Epidermal melanocyte (primary cell): ENCODE measurements around the gene HIPK2.

ENCODE experiments used
- DNase-seq: peaks from one replicate; pipeline ENCODE4 v3.0.0; 2011; ENCODE audit warnings: low spot score; ENCODE audit not compliant: insufficient read length

Gene HIPK2

DNA sequence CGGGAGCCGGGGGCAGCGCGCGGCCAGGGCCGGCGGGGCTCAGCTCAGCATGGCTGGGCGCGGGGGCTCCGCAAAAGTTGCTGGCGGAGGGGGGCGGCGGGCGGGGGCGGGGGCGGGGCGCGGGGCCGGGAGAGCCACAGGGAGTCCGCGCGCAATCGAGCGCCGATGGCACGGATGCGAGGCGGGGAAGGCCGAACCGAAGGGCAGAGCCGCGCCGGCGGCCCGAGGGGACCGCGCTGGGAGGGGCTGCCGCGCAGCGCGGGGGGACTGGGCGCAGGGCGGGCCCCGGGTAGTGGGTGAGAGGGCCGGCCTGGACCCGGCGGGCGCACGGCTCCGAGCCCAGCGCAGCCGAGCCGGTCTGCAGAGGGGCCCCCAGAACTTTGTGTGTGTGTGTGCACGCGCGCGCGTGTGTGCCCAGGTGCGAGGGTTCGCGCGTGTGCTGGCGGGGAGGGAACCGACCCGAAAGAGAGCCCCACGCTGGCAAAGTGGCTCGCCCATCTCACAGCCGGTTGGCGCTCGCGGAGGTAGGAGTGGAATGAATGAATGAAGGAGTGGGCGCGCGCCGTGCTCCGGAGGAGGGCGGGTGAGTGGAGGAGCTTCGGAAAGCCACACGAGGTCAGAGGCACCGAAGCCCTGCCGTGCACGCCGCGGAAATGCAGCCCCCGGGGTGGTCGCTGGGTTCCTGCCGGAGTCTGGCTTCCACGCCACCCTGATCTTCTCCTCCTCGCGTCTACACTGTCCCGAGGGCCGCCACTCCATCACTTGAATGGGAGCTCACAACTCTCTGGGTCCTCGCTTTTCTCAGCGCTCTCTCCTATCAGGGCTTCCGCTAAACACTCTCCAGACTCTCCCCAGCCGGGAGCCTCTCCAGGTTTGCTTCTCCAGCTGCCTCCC is at the start of gene HIPK2:
Gene HIPK2, minus strand, starts transcription at position 51 of the 894 bp plus-strand sequence. CDS start 375 bp downstream, outside the sequence.
- DNase-seq: peak; percentile 68

DNA sequence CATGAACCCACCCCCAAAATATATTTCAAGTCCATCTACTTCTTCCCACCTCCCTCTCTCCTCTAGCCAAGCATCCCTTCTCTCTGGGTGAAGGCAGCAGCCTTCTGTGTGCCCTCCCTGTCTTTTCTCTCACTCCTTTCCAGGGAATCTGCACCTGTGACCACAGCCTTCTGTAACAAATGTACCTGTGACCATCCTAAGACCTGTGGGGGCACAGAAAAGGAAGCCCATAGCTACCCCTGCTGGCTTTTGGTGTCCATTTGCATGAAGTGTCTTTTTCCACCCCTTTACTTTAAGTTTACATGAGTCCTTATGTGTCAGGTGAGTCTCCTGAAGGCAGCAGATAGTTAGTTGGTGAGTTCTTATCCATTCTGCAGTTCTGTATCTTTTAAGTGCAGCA is 49.2 kb upstream of the HIPK2 start:
- no peak for DNase-seq

DNA sequence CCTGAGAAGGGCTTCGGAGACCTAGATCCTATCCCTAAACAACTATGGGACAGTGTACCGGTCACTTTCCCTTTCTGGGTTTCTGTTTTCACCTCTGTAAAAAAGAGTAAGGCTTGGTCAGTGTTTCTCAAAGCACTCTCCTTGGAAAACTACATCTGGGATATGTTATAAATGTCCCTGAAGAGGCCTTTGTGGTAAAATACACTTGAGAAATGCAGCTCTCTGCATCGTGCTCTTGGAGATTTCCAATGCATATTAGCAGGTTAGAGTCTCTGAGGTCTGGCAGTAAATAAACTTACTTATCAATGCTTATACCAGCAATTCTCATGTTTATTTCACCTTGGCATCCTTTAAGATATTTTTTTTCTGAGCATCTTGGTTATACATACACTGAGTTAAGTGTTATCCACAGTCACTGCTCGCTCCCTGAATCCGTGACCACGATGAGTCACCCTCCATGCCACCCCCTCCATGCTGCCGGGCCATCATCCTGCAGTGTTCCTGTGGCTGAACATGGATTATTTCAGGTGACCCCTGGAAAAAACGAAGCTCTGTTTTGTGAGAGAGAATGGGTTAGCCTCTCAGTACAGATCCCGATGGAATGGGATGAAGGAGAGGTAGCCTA is 48.0 kb upstream of the HIPK2 start:
- DNase-seq: no peak

DNA sequence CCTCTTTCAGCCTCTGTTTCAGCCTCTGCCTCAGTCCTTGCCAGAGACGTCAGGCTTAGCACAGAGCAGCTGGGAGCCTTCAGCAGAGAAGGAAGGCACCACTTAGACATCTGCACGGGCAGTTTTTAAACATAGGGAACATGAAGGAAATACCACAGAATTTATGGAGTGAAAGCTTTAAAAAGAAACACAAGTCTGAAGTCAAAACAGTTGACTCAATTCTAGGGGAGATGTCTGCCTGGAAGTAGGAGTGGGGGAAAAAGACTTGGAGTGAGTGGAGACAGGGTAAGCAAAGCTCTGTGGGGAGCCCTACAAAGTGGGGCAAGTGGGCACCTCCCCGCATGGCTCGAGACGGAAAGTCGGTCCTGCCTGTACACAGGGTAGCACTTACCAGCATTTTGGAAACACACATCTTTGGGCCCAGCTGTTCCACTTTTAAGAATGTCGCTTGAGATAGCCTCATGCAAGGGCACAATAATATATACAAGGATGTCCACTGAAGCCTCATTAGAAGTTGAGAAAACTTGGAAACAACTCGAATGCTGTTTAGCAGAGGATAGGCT is 46.2 kb upstream of the HIPK2 start:
- no peak for DNase-seq

DNA sequence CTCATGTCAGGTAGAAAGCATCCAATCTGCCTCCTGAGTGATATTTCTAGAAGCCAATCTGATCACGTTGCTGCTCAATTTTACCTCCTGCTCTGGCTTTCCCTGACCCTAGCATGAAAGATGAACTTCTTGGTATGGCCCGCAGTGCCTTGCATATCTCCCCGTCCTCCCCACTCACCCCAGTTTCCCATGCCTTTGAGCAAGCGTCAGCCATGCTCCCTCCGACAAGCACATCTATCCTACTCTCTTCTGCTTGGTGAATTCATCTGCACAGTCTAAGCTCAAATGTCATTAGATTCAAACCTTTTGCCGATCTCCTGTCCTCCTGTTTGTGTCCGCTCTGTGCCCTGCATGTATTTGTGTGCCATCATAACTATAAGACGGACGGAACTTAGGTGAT is 45.1 kb upstream of the HIPK2 start:
- no peak for DNase-seq

DNA sequence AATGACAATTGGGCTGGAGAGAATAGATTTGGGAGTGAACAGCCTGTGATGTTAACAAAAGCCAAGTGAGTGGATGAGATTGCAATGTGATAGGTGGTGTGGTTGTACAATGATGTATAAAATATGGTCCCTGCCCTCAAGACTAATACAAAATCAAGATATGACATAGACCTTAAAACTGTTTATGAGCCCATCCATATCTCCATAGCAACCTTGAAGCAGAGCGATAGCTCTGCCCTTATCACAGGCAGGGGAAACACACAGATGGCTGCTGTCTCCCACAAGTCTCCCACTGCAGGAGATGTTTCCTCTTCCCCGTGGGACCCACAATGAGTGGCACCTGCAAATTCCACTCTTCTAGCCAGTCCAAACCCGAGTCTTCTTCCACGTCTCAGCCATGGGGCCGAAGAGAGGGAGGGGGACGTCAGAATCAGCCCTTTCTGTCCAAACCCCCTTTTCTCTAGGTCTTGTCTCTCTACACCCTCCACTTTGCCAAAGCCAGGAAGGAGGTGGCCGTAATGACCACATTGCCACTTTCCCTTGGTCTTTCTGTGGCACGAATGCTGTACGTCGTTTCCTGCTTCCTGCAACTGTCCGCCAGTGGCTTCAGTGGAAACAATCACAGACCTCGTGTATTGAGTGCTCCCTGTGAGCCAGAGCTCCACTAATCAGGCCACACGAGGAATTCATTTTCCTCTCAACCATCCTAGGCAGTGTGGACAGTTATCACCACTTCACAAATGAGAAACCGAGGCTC is 43.7 kb upstream of the HIPK2 start:
- DNase-seq: no peak

DNA sequence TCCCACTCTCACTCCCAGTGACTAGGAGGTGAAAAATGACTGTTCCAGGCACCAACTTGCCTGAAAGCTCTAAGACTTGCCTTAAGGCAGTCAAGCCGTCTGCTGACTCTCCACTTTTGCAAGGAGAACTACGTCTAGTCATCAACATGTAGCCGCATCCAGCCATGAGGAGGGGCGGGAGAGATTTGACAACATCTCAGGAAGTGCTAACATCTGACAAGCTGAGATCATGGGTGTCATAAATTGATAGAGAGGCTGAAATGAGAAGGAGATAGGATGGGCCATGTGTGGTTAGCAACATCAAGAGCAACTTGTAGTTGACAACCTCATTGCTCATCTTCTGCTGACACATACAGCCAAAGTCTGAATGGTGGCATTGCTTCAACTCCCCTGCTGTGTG is 42.3 kb upstream of the HIPK2 start:
- DNase-seq: no peak

DNA sequence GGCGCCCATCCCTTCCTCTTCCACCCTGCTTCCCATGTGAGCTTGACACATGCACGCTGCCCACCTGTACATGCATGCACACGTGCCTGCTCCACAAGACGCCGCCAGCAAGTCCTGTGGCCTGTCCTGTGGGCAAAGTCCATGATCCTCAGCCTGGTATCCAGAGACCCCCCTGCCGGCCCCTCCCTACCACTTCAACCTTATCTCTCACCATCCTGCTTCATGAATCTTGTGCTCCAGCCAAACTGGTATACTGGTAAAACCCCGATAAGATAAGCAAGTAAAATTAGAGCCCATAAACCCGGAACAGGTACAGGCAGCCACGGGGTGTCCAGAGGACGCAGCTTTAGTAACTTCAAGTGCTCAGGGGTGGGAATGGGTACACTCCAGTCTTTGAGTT is 39.5 kb upstream of the HIPK2 start:
- DNase-seq: no peak

DNA sequence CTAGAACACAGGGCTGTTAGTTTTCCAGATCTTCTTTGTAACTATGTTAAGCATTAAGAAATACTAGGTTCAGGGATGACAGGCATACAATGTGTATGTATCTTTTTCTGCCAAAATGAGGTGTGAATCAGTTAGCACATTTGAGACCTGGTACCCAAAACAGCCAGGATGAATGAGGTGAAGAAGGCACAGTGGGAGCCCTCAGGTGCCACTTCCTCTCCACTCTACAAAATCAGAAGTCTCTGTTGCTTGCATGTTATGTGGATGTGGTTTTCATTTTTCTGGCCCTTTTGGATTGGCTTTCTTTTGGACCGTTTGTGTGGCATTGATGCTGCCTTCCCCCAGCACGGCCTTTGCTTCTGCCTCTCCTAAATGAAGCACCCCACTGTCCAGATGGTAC is 35.9 kb upstream of the HIPK2 start:
- DNase-seq: no peak

DNA sequence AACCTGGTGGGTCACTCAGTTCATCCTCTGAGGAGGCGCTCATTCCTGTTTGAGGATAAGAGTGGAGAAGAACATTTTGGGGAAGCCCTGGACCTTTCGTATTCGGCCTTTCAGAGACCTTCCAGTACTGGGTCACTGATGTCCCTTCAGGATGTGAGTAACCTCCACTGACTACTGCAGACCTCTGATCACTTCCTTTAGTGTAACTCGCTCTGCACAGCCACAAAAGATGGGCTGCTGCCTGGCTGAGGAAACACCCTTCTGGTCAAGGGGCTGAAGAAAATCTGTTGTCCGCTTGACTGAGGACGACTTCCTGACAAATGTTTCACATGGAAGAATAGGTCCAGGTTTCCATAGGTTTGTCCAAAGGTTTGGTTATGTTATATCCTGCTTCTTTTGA is 35.4 kb upstream of the HIPK2 start:
- no peak for DNase-seq

DNA sequence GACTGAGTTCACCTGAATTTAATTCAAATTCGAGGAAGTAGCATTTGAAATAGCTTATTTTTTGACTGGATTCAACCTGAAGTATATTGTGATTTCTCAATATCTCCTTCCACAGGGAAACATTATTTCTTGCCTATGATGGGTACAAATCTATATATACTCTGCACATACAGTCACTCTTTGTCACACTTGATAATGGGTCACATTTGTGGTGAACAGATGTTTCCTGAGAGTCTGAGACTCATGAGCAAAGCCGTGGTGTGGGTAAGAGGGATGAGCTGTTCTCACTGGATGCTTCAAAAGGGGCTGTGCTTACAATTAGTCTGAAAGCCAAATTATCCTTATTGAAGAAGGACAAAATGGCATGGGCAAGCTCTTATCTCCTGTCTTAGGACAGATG is 33.3 kb upstream of the HIPK2 start:
- DNase-seq: no peak

DNA sequence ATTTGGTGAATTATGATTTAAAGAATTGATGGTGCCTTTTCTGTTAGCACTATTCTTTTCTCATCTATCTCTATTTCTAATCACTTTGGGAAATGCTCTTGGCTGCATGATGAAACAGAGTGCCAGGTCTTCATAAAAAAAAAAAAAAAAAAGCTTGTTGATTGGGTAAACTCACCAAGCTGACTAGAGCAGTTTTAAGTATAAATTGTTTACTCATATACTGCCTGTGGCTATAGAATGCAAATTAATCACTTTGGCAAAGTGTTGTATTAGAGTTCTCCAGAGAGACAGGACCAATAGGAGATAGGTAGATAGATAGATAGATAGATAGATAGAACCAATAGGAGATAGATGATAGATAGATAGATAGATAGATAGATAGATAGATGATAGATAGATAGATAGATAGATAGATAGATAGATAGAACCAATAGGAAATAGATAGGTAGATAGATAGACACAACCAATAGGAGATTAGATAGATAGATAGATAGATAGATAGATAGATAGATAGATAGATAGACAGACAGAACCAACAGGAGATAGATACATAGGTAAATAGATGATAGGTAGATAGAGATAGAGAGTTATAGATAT is 31.1 kb upstream of the HIPK2 start:
- DNase-seq: no peak

DNA sequence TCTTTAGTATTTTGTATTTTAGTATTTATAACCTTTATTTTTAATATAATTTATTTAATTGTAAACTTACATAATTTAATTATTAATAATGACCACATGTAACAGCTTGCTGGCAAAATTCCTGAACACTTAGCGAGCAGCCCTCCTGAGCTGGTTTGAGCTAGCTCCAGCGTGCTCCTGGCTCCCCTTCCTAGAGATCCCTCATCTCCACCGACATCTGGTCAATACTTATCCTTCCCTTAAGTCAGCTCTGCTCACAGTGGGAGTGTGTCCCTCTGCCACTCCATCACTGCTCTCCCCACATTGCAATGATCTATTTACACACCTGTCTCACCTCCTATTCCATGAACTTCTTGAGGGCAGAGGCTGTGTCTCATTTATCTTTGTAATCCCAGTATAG is 30.6 kb upstream of the HIPK2 start:
- DNase-seq: no peak

DNA sequence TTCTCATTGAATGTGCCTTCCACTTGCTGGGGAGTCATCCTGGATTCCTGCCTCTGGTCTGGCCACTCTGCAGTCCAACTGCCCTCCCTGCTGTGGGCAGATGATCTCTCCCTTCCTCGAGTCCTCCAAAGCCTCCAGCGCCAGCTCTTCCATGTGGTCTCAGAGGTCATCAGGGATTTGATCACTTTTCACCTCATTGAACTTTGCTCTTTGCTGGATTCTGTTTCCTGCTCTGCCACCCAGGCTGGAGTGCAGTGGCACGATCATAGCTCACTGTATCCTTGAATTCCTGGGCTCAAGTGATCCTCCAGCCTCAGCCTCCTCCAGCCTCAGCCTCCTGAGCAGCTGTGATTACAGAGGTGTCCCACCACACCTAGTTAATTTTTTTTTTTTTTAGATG is 29.2 kb upstream of the HIPK2 start:
- DNase-seq: no peak

DNA sequence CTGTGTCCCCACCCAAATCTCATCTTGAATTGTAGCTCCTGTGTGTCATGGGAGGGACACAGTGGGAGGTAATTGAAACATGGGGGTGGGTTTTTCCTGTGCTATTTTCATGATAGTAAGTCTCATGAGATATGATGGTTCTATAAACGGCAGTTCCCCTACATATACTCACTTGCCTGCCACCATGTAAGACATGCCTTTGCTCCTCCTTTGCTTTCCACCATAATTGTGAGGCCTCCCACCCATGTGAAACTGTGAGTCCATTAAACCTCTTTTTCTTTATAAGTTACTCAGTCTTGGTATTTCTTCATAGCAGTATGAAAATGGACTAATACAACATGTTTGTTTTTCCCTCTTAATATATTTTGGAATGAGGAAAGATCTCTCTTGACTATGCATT is 26.8 kb upstream of the HIPK2 start:
- DNase-seq: no peak

DNA sequence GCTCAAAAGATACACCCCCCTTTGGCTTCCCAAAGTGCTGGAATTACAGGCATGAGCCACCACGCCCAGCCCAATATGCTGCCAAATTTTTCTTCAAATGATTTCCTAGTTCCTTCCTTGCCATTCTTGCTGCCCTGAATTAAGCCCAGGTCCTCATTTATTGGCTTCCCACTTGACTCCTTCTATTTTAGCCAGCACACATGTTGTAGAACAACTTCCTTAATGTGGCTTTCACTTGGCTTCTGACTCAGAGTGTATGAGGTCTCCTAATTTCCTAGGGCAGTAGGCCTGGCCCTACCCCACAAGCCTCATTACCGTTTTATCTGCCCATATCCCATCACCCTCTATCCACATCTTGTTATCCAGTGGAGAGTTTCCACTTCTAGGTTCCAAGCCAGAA is 21.8 kb upstream of the HIPK2 start:
- no peak for DNase-seq

DNA sequence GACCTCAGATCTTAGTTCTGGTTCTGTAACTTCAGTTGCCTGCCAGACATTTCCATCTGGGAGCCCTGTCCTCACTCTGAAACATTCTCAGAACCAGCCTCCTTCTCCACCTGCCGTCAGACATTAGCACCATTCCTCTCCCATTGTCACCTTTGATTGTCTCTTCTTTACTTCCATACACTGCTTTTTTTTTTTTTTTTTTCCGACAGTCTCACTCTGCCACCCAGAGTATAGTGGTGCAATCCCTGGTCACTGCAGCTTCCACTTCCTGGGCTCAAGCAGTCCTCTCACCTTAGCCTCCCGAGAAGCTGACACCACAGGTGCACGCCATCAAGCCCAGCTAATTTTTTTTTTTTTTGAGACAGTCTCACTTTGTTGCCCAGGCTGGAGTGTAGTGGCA is 21.1 kb upstream of the HIPK2 start:
- no peak for DNase-seq

DNA sequence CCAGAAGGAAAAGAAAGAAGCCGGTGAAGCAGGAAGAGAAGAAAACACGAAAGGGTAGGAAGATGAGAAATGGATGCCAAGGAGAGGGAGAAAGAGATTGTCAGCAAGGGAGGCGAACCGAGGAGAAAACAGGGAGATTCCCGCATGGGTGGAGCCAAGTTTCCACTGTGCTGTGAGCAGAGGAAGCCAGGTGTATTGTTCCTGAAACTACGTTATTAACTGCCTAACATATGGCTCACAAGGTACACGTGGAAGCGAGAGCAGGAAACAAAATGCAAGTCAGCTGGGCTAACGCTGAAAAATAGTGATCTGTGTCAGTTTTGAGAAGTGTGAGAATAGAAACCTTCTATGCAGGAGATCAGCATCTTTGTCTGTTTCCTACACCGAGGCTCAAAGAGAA is 20.4 kb upstream of the HIPK2 start:
- no peak for DNase-seq

DNA sequence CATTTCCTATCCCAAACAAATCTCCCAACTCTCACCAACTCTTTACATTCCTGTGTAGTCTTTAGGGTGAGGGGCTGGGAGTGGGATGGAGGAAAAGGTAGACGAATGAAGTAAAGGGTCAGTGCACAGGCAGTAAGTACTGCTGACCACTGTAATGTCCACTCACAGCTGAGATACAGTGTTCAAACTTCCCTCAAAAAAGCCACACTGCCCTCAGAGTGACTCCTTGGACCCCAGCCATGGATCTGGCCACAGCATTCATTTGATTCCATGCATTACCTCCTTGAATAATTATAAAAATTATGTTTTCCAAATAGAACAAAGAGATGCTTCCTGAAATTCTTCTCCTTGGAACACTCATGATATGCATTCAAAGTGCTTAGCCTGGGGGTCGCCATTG is 19.8 kb upstream of the HIPK2 start:
- DNase-seq: no peak

DNA sequence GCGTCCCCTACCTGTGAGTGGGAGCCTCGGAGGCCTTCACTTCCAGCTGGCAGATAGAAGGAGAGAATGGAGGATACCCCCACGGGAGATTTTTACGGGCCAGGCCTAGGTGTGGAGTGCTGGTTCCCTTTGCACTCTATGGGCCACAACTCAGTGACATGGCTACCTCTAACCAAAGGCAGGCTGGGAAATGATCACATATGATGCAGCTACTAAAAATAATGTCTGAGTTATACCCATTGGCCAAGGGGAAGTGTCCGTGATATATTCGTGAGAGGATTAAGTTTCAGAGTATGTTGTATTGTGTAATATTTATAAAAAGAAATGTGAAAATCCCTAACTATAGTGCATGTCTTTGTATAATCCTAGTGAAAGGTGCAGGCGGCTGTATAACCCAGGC is 13.5 kb upstream of the HIPK2 start:
- no peak for DNase-seq

DNA sequence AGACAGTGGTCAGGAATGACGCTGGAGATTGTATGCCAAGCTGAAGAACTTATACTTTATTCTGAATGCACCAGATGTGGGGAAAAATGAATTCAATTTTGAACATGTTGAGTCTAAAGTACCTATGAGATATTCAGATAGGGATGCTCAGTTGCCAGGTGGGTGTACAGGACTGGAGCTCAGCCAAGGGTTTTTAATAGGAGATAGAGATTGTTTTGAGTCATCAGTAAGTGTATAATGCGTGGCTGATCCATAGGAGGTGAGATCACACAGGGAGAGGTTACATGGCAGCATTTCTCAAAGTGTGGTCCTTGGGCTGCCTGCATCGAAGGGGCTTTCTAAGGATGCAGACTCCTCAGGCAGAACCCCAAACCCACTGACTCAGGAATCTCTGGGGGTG is 6.8 kb upstream of the HIPK2 start:
- DNase-seq: no peak
